Measurements from ENCODE around the gene DPYSL3. TPM values are rescaled to one million over a fixed set of nuclear protein-coding genes. Genes with fewer than 3 reads are reported as not detected.

DPYSL3 gene
- total and polyA plus RNA-seq, 2 donors (not counting 3 experiments of a cell fraction or from before 2014, with no cell fraction given) = 80.3 to 146 TPM

GRCh38 chr5:147460380-147460779 is 49.5 kb downstream of the DPYSL3 start:
- Histone ChIP-seq H3K4me1 (ENCODE audit: control insufficient read depth, extremely low read depth, insufficient read depth, low read length) (no peaks in the 10 kb centered on the region), H3K9ac (replicated peaks; ENCODE audit: extremely low read depth, insufficient read depth, low read length) (no peak overlapping the region), H3K9me3 (replicated peaks; ENCODE audit: control insufficient read depth, insufficient read depth, low read length) (no peaks in the 10 kb centered on the region), H3K27ac (ENCODE audit: insufficient read depth, low read depth, low read length) (no peak overlapping the region), H3K36me3 (ENCODE audit: control insufficient read depth in 2 of 2, extremely low read depth in 1 of 2, insufficient read depth in 2 of 2, low read length in 2 of 2) (no peaks in the 10 kb centered on the region), H3K4me2 (ENCODE audit: insufficient read depth, low read length) (no peak overlapping the region), H3K27me3 (ENCODE audit: control insufficient read depth in 2 of 2, insufficient read depth in 2 of 2, low read length in 2 of 2) (no peaks in the 10 kb centered on the region), H3K9me1 (replicated peaks; ENCODE audit: control insufficient read depth, extremely low read depth, insufficient read depth, low read length) (no peaks in the 10 kb centered on the region), H2AFZ (ENCODE audit: low read depth, low read length) (no peak overlapping the region), H3K79me2 (ENCODE audit: control insufficient read depth, insufficient read depth, low read length) (peaks cover 25% of the 10 kb centered on the region), H4K20me1 (replicated peaks; ENCODE audit: control insufficient read depth, extremely low read depth, insufficient read depth, low read length) (peaks cover 2% of the 10 kb centered on the region), H3K4me3 (replicated peaks in 1 of 3; ENCODE audit: insufficient read depth in 1 of 3, low read depth in 1 of 3, low read length in 3 of 3) (no peak overlapping the region)
- dilution Hi-C loops (cut with MboI; ENCODE audit: extremely low pct_ligation_motif_present, low sequenced_read_pairs) (no loop called here), intact Hi-C loops (cut with micrococcal nuclease) (no loop called here)
- POLR2A ChIA-PET = no interaction called here
- no peak for FAIRE-seq
- CTCF ChIA-PET = interaction anchor here (2.1 to 4.3 kb wide), 3 partner anchors 98 to 118 kb away, joined by 7 to 36 read pairs (median 14); no protein-coding TSS in a partner anchor
- no peak for DNase-seq (ENCODE audit: low read depth, low spot score)
- no TSS peak for BruUV-seq (replicated peaks)
- TF ChIP-seq POLR2AphosphoS5 (IDR thresholded peaks at IDR 0.05; ENCODE audit: insufficient read depth, low read depth, low read length) = no peak
- TF ChIP-seq POLR2A (IDR thresholded peaks at IDR 0.05; ENCODE audit: low read depth, low read length) = no peak
- TF ChIP-seq MAX (IDR thresholded peaks at IDR 0.05; ENCODE audit: insufficient read depth, insufficient read length) = no peak
- no peak for TF ChIP-seq MYC (IDR thresholded peaks at IDR 0.05; ENCODE audit: low read depth, low read length)
- TF ChIP-seq EZH2 (IDR thresholded peaks at IDR 0.05; ENCODE audit: borderline replicate concordance, low read depth, low read length, severe bottlenecking) = no peak
- TF ChIP-seq JUN (IDR thresholded peaks at IDR 0.05; ENCODE audit: borderline replicate concordance, insufficient read depth, insufficient read length, low read depth) = no peak
- no peak for TF ChIP-seq CTCF (IDR thresholded peaks at IDR 0.05; ENCODE audit: extremely low read depth in 1 of 2, insufficient read depth in 1 of 2, low read depth in 1 of 2, low read length in 2 of 2)
- TF ChIP-seq GATA2 (IDR thresholded peaks at IDR 0.05; ENCODE audit: insufficient read depth, insufficient read length, low read depth, low read length) = no peak
